AG04449 (cell line): ENCODE results near the gene SLC6A6.

Experiments
- CTCF ChIA-PET: fragments of 350-600 bp; formaldehyde crosslinking; extraction: SDS; loops from one replicate; lab custom pipeline; 2021; ENCODE audit warnings: antibody characterized with exemption; lab: Yijun Ruan, JAX
- POLR2A ChIA-PET: fragments of 400-600, 350-600 bp; formaldehyde crosslinking; extraction: SDS; loops from one replicate; lab custom pipeline; 2020; ENCODE audit warnings: antibody characterized with exemption, inconsistent platforms; lab: Yijun Ruan, JAX
- DNase-seq: peaks from one replicate; pipeline ENCODE4 v3.0.0-alpha.2; 2010; ENCODE audit warnings: low read depth, low spot score
- H3K4me3 ChIP-seq: 2 replicates; pipeline ENCODE4 v1.5.1; 2011; ENCODE audit warnings: low read depth, mild to moderate bottlenecking, control low read depth, low read length
- TF ChIP-seq, protein P1 (sequence below): IDR thresholded peaks from one replicate; pipeline ENCODE4 v1.5.1; 2011; ENCODE audit warnings: mild to moderate bottlenecking, moderate library complexity, low read length, control low read depth, inconsistent platforms; ENCODE audit not compliant: insufficient read depth; ENCODE audit errors: missing control alignments

Gene SLC6A6

DNA sequence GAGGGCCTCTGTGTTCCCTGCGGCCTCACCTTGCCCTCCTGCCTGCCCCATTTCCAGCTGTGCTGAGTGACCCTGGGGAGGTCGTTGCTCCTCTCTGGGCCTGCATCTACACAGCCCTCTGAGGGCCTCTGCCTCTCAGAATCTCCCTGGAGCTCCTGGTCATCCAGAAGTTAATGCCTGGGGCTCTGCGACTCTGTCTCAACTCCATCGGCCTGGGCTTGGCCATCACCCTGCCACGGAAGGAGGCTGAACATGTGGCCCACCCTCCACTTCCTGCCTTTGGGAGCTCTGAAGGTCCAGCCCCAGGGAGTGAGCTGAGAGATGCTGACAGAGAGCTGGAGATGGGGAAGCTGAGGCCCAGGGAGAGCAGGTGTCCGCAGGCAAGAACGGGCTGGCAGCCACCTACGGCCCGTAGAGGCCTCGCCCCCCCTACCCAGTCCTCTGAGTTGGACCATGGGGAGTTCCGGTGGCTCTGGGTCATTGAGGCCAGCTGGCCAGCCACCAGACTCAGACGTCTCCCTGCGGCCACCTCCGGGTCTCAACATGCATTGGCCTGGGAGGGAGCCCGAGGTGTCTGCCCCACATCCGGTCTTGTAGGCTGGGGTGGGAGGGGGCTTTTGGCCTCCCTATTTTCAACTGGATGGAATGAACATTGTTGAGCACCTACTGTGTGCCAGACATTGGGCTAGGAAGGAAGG is 103.5 kb downstream of the SLC6A6 start:
- no peak for DNase-seq
- POLR2A ChIA-PET, result interaction anchor here (0.6 kb wide), 1 partner anchor 13 kb away, joined by 3 read pairs; no protein-coding TSS in a partner anchor
- CTCF ChIA-PET, result interaction anchor here (0.9 to 8.6 kb wide), 3 partner anchors 27 to 42 kb away, joined by 3 to 81 read pairs (median 3); no protein-coding TSS in a partner anchor
- H3K4me3 ChIP-seq, result no peak overlapping the region
- TF ChIP-seq, protein P1, sequence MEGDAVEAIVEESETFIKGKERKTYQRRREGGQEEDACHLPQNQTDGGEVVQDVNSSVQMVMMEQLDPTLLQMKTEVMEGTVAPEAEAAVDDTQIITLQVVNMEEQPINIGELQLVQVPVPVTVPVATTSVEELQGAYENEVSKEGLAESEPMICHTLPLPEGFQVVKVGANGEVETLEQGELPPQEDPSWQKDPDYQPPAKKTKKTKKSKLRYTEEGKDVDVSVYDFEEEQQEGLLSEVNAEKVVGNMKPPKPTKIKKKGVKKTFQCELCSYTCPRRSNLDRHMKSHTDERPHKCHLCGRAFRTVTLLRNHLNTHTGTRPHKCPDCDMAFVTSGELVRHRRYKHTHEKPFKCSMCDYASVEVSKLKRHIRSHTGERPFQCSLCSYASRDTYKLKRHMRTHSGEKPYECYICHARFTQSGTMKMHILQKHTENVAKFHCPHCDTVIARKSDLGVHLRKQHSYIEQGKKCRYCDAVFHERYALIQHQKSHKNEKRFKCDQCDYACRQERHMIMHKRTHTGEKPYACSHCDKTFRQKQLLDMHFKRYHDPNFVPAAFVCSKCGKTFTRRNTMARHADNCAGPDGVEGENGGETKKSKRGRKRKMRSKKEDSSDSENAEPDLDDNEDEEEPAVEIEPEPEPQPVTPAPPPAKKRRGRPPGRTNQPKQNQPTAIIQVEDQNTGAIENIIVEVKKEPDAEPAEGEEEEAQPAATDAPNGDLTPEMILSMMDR, result no peak

GRCh38 chr3:14506626-14507304 is 104.4 kb downstream of the SLC6A6 start:
- no peak for DNase-seq
- CTCF ChIA-PET, result interaction anchor here (1.8 to 8.6 kb wide), 5 partner anchors 18 to 415 kb away, joined by 3 to 167 read pairs (median 55); no protein-coding TSS in a partner anchor
- POLR2A ChIA-PET, result no interaction called here
- TF ChIP-seq, protein P1, result no peak
- H3K4me3 ChIP-seq, result no peak overlapping the region

- POLR2A ChIA-PET, result no interaction called here
- H3K4me3 ChIP-seq, result no peak overlapping the region
- CTCF ChIA-PET, result interaction anchor here (1.0 to 8.6 kb wide), 8 partner anchors 8 to 415 kb away, joined by 3 to 167 read pairs (median 42); no protein-coding TSS in a partner anchor
- TF ChIP-seq, protein P1, result no peak
- DNase-seq, result no peak
Observed at GRCh38 chr3:14507305-14507741, 104.9 kb downstream of the SLC6A6 start.

DNA sequence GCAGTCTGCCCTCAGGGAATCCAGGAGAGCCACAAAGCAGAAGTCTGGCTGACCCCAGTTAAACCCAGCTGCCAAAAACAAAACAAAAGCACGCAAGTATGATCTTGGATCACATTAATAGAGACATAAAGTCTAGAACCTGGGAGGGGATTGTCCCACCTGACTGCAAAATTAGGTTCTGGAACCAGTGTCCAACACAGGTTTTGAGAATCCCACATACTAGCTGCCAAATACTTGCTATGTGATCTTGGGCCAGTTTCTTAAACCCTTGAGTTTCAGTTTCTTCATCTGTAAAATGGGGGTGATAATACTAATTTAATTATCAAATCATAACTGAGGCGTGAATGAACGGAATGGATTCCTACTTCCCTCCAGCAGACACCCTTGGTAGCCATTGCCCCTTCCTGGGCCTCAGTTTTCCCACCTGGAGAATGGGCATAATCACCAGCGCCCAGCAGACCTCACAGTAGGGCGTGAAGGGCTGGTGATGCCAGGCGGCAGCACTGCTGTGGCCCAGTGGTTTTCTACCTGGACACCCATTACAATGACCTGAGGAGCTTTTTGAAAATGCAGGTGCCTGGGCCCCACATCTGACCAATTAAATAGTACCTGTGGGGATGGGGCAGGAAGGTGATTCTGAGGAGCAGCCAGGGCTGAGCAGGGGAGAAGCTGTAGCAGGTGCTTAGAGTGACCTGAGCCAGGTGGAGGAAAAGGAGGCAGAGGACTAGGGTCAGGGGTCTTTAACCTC is 105.5 kb downstream of the SLC6A6 start:
- TF ChIP-seq, protein P1, result no peak
- CTCF ChIA-PET, result interaction anchor here (0.7 to 8.6 kb wide), 38 partner anchors 9 to 611 kb away, joined by 3 to 167 read pairs (median 5); partner anchors contain the start of gene CCDC174
- POLR2A ChIA-PET, result no interaction called here

GRCh38 chr3:14508505-14508819 is 106.1 kb downstream of the SLC6A6 start:
- TF ChIP-seq, protein P1, result no peak
- H3K4me3 ChIP-seq, result no peak overlapping the region
- no peak for DNase-seq
- POLR2A ChIA-PET, result no interaction called here
- CTCF ChIA-PET, result interaction anchor here (0.7 to 8.6 kb wide), 39 partner anchors 8 to 612 kb away, joined by 3 to 167 read pairs (median 5); partner anchors contain the start of gene CCDC174

More for the DNA sequence above, 105.5 kb downstream of the SLC6A6 start:
- no peak overlapping the region for H3K4me3 ChIP-seq
- DNase-seq, result no peak
